Activated CD8-positive, alpha-beta memory T cell treated with anti-CD3 and anti-CD28 coated beads for 4 hours (primary cell): ENCODE data around the gene SFR1.

Experiments used
- DNase-seq, 2 donors: peaks; one replicate each; pipeline ENCODE4 v3.0.0-alpha.2; 2020; ENCODE audit warnings: low read depth in 2 of 2

The SFR1 gene

GRCh38 chr10:104121485-104122224, at the start of gene SFR1:
Gene SFR1, plus strand, starts transcription at chr10:104122171. Its CDS starts 13 bp downstream, at chr10:104122184.
- DNase-seq, result peak; percentile 98

GRCh38 chr10:104072786-104073185, 49.2 kb upstream of the SFR1 start:
- no peak for DNase-seq

GRCh38 chr10:104074505-104074904, 47.5 kb upstream of the SFR1 start:
- no peak for DNase-seq

GRCh38 chr10:104076743-104077160, 45.2 kb upstream of the SFR1 start:
- no peak for DNase-seq

GRCh38 chr10:104077247-104077646, 44.7 kb upstream of the SFR1 start:
- no peak for DNase-seq

GRCh38 chr10:104077663-104078151, 44.3 kb upstream of the SFR1 start:
- DNase-seq, result no peak

- no peak for DNase-seq
These were observed 41.2 kb upstream of the SFR1 start for GRCh38 chr10:104080762-104081161.

GRCh38 chr10:104081998-104082397, 40.0 kb upstream of the SFR1 start:
- DNase-seq, result no peak

GRCh38 chr10:104084482-104085142, 37.4 kb upstream of the SFR1 start:
- DNase-seq, result no peak

- DNase-seq, result no peak
These were observed 36.1 kb upstream of the SFR1 start, which contains the start of gene COL17A1 for GRCh38 chr10:104085801-104086400. Gene COL17A1, minus strand, starts transcription at chr10:104085880. Its CDS starts 5,207 bp downstream, at chr10:104080673.

GRCh38 chr10:104088239-104088638, 33.7 kb upstream of the SFR1 start:
- no peak for DNase-seq

GRCh38 chr10:104089621-104090020, 32.4 kb upstream of the SFR1 start:
- no peak for DNase-seq

- no peak for DNase-seq
These were observed 31.4 kb upstream of the SFR1 start for GRCh38 chr10:104090611-104091010.

GRCh38 chr10:104092749-104093148, 29.2 kb upstream of the SFR1 start:
- no peak for DNase-seq

GRCh38 chr10:104096692-104097091, 25.3 kb upstream of the SFR1 start:
- DNase-seq, result no peak

GRCh38 chr10:104098358-104098925, 23.5 kb upstream of the SFR1 start:
- no peak for DNase-seq

- DNase-seq, result no peak
These were observed 22.7 kb upstream of the SFR1 start for GRCh38 chr10:104099269-104099668.

- no peak for DNase-seq
These were observed 22.0 kb upstream of the SFR1 start for GRCh38 chr10:104099941-104100340.

GRCh38 chr10:104100795-104101194, 21.2 kb upstream of the SFR1 start:
- DNase-seq, result no peak

- no peak for DNase-seq
These were observed 20.1 kb upstream of the SFR1 start for GRCh38 chr10:104101902-104102301.

- no peak for DNase-seq
These were observed 18.0 kb upstream of the SFR1 start for GRCh38 chr10:104103956-104104355.

GRCh38 chr10:104104418-104104817, 17.6 kb upstream of the SFR1 start:
- no peak for DNase-seq
